Stimulated activated CD8-positive, alpha-beta memory T cell treated with anti-CD3 and anti-CD28 coated beads, Interleukin-12 subunit alpha, Interleukin-12 subunit beta, amount 100 ng/mL, for 1 hour (primary cell): ENCODE results near the gene SERGEF.

ENCODE experiments used
- DNase-seq: peaks from one replicate; pipeline ENCODE4 v3.0.0-alpha.2; 2020; ENCODE audit warnings: low read depth

SERGEF gene

GRCh38 chr11:17812091-17812864 is 200.6 kb downstream of the SERGEF start:
- no peak for DNase-seq

GRCh38 chr11:17811352-17811751 is 201.5 kb downstream of the SERGEF start:
- no peak for DNase-seq

GRCh38 chr11:17810746-17811145 is 202.1 kb downstream of the SERGEF start:
- DNase-seq = no peak

- no peak for DNase-seq
These were observed 202.8 kb downstream of the SERGEF start for GRCh38 chr11:17810041-17810440.

- DNase-seq = no peak
These were observed 205.8 kb downstream of the SERGEF start for GRCh38 chr11:17807034-17807433.

- no peak for DNase-seq
These were observed 207.0 kb downstream of the SERGEF start for GRCh38 chr11:17805873-17806272.

GRCh38 chr11:17805043-17805442 is 207.8 kb downstream of the SERGEF start:
- DNase-seq = no peak

- DNase-seq = no peak
These were observed 209.0 kb downstream of the SERGEF start for GRCh38 chr11:17803754-17804334.

- DNase-seq = no peak
These were observed 210.4 kb downstream of the SERGEF start for GRCh38 chr11:17802491-17802890.

- DNase-seq = no peak
These were observed 211.7 kb downstream of the SERGEF start for GRCh38 chr11:17801166-17801565.

GRCh38 chr11:17799147-17799546 is 213.7 kb downstream of the SERGEF start:
- DNase-seq = no peak

GRCh38 chr11:17798716-17799115 is 214.1 kb downstream of the SERGEF start:
- no peak for DNase-seq

GRCh38 chr11:17798253-17798652 is 214.6 kb downstream of the SERGEF start:
- DNase-seq = no peak

- DNase-seq = no peak
These were observed 216.7 kb downstream of the SERGEF start for GRCh38 chr11:17796154-17796553.

GRCh38 chr11:17794981-17795380 is 217.9 kb downstream of the SERGEF start:
- no peak for DNase-seq

- no peak for DNase-seq
These were observed 219.1 kb downstream of the SERGEF start for GRCh38 chr11:17793642-17794170.

GRCh38 chr11:17792161-17792560 is 220.7 kb downstream of the SERGEF start:
- DNase-seq = no peak

- no peak for DNase-seq
These were observed 221.7 kb downstream of the SERGEF start for GRCh38 chr11:17791144-17791543.

GRCh38 chr11:17790453-17790852 is 222.4 kb downstream of the SERGEF start:
- no peak for DNase-seq

- DNase-seq = no peak
These were observed 224.8 kb downstream of the SERGEF start for GRCh38 chr11:17788084-17788483.

GRCh38 chr11:17786824-17787525 is 225.9 kb downstream of the SERGEF start:
- DNase-seq = no peak

- DNase-seq = no peak
These were observed 229.0 kb downstream of the SERGEF start for GRCh38 chr11:17783878-17784277.
